Lower leg skin (tissue), 4 donors: ENCODE data around the gene SIM1. TPM values are rescaled to one million over a fixed set of nuclear protein-coding genes. Genes with fewer than 3 reads are reported as not detected.

Experiments
- DNase-seq, 2 donors: peaks; one replicate each; pipeline ENCODE4 v3.0.0-alpha.2; 2019; ENCODE audit warnings: low spot score in 2 of 2
- H3K4me3 ChIP-seq: fragments of 200-600 bp; sonication (generic); 2 replicates; pipeline ENCODE4 v1.5.1; 2017; ENCODE audit warnings: mild to moderate bottlenecking, low read depth; ENCODE audit not compliant: poor library complexity, severe bottlenecking
- POLR2A ChIP-seq, 2 donors: fragments of 450-650 bp; IDR thresholded peaks; one replicate each; pipeline ENCODE4 v1.6.1; 2016 to 2017; ENCODE audit warnings: antibody characterized with exemption in 2 of 2, mild to moderate bottlenecking in 1 of 2, moderate library complexity in 1 of 2
- WGBS, 2 donors: methylation state at CpG; one replicate each; pipeline ENCODE4 v1.1.5; 2018; 5-methylcytosine and 5-hydroxymethylcytosine counted together
- intact Hi-C: fragments of 100-400 bp; cut with DNase I; formaldehyde crosslinking; loops from one replicate; pipeline ENCODE4 v1.15.0; 2023; ENCODE audit warnings: low total_unique reads
- total RNA-seq, 4 donors: library from RNA; depleted of rRNA; stranded (reverse); fragments of >200 nt; gene quantifications; one replicate each; pipeline ENCODE4 v1.1.0, GENCODE V29; 2016
- TF ChIP-seq, protein P1 (sequence below), 3 donors: fragments of 450-650 bp; IDR thresholded peaks; one replicate each; pipeline ENCODE4 v1.5.1; 2016; ENCODE audit warnings: antibody characterized with exemption in 3 of 3, mild to moderate bottlenecking in 3 of 3, moderate library complexity in 2 of 3

The SIM1 gene
- total RNA-seq, 4 donors from 2014 or later: 0.66 to 1.1 (median 0.75) TPM

DNA sequence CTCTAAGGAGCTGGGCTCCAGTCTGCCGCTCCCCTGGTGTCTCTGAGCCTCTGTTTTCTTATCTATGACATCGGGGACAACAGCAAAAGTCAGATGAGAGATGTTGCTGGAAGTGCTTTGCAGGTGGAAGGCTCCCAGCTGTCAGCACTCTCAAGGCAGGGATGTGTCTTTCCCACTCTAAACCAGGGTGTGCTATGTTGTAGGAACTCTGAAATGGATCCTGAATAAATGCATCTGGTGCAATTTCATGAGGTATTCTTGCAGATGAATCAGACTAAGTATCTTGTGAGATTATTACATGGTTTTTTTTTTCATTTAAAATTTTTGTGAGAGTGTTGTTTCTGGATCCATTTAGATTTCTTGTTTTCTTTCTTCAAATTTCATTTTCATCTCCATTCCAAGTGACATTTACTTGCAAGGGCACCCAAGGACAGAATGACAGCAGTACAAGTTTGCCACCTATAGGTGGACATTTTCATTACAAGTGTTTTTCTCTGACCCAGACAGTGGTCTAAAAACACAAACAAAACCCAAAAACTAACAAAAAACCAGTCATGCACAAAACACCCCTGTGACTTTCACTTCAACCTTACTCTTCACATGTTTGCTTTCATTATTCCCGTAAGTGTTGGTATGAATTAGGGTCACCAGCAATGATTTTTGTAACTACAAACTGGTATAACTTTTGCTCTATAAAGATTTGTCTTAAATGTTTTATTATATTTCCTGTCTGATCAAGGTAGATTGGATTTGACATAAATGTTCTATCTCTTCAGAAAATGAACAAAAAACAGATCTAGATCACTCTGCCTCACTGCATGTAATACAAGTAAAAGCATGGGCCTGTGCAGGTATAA is 14.7 kb upstream of the SIM1 start:
- intact Hi-C loops: loop anchor here (10.0 kb wide), 1 partner anchor 355 kb away; no protein-coding TSS in a partner anchor
- WGBS, 2 donors: 81 to 85% methylated on average over 3 of the region's 3 CpGs
- H3K4me3 ChIP-seq: no peak overlapping the region
- no peak for DNase-seq
- no peak for TF ChIP-seq POLR2A (IDR thresholded peaks at IDR 0.05)

DNA sequence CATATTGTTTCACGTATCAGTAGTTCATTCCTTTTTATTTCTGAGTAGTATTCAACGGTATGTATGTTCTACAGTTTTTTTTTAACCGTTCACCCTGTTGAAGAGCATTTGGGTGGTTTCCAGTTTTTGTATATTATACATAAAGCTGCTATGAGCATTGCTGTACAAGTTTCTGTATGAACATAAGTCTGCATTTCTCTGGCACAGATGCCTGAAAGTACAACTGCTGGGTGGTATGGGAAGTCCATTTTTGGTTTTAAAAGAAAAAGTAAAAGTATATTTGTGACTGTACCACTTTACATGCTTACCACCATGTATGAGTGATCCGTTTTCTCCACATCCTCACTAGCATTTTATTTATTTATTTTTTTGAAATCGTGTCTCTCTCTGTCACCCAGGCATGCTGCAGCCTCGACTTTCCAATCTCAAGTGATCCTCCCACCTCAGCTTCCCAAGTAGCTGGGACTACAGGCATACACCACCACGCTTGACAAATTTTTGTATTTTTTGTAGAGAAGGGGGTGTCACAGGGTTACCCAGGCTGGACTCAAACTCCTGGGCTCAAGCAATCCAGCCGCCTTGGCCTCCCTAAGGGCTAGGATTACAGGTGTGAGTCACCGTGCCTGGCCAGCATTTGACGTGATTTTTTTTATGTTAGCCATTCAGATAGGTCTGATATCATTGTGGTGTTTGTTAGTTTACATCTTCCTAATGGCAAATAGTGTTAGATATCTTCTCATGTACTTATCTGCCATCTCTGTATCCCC is 11.0 kb upstream of the SIM1 start:
- WGBS, 2 donors: 77% methylated on average over 10 of the region's 10 CpGs
- no peak for DNase-seq
- H3K4me3 ChIP-seq: no peak overlapping the region
- TF ChIP-seq, protein P1, sequence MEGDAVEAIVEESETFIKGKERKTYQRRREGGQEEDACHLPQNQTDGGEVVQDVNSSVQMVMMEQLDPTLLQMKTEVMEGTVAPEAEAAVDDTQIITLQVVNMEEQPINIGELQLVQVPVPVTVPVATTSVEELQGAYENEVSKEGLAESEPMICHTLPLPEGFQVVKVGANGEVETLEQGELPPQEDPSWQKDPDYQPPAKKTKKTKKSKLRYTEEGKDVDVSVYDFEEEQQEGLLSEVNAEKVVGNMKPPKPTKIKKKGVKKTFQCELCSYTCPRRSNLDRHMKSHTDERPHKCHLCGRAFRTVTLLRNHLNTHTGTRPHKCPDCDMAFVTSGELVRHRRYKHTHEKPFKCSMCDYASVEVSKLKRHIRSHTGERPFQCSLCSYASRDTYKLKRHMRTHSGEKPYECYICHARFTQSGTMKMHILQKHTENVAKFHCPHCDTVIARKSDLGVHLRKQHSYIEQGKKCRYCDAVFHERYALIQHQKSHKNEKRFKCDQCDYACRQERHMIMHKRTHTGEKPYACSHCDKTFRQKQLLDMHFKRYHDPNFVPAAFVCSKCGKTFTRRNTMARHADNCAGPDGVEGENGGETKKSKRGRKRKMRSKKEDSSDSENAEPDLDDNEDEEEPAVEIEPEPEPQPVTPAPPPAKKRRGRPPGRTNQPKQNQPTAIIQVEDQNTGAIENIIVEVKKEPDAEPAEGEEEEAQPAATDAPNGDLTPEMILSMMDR (IDR thresholded peaks at IDR 0.05): no peak
- TF ChIP-seq POLR2A (IDR thresholded peaks at IDR 0.05): no peak
- intact Hi-C loops: no loop called here

DNA sequence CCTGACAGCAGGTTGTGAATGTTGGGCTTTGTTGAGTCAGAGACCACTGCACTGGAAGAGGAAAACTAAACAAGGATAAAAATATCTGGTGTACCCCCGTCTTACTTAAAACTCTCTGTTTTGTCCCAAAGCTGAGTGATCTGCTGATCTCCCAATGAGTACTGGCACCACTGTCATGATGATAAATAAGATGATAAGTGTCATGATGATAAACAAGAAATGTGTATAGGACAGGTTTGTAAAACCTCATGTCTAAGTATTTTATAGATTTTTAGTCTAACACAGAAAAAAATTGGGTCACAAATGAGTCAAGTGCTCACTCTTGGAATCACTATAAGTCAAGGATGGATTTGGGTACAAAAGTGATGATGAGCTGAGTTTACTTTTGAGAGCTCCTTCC is 8.5 kb upstream of the SIM1 start:
- TF ChIP-seq, protein P1 (IDR thresholded peaks at IDR 0.05): no peak
- TF ChIP-seq POLR2A (IDR thresholded peaks at IDR 0.05): no peak
- 73 to 79% methylated on average over 1 of the region's 1 CpG for WGBS, 2 donors
- intact Hi-C loops: no loop called here

DNA sequence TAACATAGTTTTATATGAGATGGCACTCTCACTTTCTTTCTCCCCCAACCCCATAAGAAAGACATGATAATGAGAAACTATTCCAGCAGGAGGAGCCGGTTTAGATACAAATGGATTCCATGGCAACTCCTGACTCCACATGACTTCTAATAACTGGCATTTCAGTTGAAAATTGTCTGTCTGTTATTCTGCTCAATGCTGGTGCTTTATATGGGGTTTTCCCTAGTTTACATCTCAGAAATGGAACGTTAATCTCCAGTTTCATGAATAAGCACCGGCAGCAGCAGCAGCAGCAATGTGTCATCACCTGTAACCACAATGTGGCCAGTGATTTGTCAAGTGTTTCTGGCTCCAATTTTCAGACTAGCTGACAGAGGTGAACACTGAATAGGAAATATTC is 8.0 kb upstream of the SIM1 start:
- intact Hi-C loops: no loop called here
- no peak for TF ChIP-seq POLR2A (IDR thresholded peaks at IDR 0.05)
- TF ChIP-seq, protein P1 (IDR thresholded peaks at IDR 0.05): no peak
- H3K4me3 ChIP-seq: no peak overlapping the region
- DNase-seq: no peak
- WGBS, 2 donors: 15 to 19% methylated on average over 3 of the region's 3 CpGs

More for the DNA sequence above, 8.5 kb upstream of the SIM1 start:
- DNase-seq: no peak
- H3K4me3 ChIP-seq: no peak overlapping the region

DNA sequence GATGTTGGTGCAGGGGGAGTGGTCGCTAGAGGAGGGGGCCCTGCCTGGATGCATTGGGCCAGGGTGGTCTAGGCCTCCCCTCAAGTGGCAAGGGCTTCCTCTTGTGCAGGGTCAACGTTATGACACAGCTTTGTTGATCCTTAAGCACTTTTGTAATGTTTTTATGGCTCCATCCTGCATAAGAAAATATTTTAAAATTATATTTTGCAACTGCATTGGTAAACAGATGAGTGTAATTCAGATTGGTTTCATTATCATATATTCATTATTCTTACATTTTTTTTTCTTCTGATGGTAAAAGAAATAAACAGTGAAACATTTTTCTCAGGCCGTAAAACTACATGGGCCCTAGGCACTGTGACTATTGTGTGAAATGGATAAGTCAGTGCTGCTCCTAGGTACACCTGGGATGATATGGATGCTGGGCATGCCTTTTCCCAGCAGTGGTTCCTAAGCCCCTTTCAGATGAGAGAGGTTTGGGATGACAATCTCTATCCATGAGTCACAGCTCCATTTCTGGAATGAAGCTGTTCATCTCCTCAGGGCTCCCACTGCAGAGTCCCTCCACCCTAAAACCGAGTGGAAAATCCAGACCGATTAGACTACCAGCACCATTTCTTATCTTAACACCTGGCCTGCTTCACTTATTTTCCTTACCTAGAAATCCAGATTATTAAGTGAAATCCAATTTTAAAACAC is 5.8 kb upstream of the SIM1 start:
- 64 to 69% methylated on average over 5 of the region's 5 CpGs for WGBS, 2 donors
- intact Hi-C loops: no loop called here
- TF ChIP-seq, protein P1 (IDR thresholded peaks at IDR 0.05): no peak
- no peak for TF ChIP-seq POLR2A (IDR thresholded peaks at IDR 0.05)
- no peak for DNase-seq
- no peak overlapping the region for H3K4me3 ChIP-seq
